ENCODE data around the gene NUP160.

DNA sequence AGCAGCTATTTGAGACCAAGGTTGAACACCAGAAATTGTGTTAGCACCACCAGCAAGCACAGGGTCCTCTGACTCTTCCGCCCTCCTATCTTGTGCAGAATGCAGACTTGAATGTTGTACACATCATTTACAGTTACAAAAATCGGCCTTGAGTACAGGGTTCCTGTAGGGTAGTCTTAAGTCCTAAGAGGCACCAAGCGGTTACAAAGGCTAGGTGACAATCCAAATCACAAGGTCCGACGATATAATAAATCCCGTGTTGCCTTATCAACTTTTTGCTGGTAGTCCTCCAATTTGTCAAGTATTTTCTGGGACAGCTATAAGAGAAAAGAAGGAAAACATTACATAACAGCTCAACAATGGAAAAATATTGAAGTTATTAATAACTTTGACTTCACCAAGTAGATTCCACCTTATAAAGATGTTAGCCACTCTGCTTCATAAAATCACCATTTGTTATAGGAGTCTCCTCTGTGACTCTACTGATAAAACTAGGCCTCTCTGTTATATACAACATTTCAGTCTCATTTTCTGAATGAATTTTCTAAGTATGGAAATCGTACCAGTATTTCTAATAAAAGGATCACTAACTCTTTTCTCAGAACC lies 69.2 kb downstream of the NUP160 start:
- no peak for TF ChIP-seq CREB1 (IDR thresholded peaks at IDR 0.05; ENCODE audit: low read depth)
- TF ChIP-seq, protein P1, sequence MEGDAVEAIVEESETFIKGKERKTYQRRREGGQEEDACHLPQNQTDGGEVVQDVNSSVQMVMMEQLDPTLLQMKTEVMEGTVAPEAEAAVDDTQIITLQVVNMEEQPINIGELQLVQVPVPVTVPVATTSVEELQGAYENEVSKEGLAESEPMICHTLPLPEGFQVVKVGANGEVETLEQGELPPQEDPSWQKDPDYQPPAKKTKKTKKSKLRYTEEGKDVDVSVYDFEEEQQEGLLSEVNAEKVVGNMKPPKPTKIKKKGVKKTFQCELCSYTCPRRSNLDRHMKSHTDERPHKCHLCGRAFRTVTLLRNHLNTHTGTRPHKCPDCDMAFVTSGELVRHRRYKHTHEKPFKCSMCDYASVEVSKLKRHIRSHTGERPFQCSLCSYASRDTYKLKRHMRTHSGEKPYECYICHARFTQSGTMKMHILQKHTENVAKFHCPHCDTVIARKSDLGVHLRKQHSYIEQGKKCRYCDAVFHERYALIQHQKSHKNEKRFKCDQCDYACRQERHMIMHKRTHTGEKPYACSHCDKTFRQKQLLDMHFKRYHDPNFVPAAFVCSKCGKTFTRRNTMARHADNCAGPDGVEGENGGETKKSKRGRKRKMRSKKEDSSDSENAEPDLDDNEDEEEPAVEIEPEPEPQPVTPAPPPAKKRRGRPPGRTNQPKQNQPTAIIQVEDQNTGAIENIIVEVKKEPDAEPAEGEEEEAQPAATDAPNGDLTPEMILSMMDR (IDR thresholded peaks at IDR 0.05 in 2 of 3, conservative IDR thresholded peaks at IDR 0.05 in 1 of 3; ENCODE audit: control insufficient read depth in 2 of 3, extremely low read depth in 1 of 3, insufficient read depth in 1 of 3, low read depth in 3 of 3, low read length in 3 of 3): no peak
- TF ChIP-seq SREBF2 (IDR thresholded peaks at IDR 0.05; ENCODE audit: low read length): no peak

Measured in GM12878 (cell line).